Measurements from ENCODE around the gene ZNF276.

DNA sequence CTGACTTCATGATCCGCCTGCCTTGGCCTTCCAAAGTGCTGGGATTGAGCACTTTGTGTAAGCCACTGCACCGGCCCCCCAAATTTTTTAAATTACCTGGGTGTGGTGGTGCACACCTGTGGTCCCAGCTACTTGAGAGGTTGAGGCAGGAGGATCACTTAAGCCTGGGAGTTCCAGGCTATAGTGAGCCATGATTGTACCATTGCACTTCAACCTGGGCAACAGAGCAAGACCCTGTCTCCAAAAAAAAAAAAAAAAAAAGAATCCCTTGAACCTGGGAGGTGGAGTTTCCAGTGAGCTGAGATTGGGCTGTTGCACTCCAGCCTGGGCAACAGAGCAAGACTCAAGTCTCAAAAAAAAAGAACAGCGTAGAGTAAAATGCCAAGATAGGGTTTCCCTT, 15.2 kb downstream of the ZNF276 start:
- TF ChIP-seq, protein P1, sequence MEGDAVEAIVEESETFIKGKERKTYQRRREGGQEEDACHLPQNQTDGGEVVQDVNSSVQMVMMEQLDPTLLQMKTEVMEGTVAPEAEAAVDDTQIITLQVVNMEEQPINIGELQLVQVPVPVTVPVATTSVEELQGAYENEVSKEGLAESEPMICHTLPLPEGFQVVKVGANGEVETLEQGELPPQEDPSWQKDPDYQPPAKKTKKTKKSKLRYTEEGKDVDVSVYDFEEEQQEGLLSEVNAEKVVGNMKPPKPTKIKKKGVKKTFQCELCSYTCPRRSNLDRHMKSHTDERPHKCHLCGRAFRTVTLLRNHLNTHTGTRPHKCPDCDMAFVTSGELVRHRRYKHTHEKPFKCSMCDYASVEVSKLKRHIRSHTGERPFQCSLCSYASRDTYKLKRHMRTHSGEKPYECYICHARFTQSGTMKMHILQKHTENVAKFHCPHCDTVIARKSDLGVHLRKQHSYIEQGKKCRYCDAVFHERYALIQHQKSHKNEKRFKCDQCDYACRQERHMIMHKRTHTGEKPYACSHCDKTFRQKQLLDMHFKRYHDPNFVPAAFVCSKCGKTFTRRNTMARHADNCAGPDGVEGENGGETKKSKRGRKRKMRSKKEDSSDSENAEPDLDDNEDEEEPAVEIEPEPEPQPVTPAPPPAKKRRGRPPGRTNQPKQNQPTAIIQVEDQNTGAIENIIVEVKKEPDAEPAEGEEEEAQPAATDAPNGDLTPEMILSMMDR (conservative IDR thresholded peaks at IDR 0.05), result no peak
- no peak for TF ChIP-seq EZH2 (IDR thresholded peaks at IDR 0.05; ENCODE audit: low read depth)
